HG03565 (cell line): ENCODE data around the gene SNRNP200.
A peak's percentile ranks its signal among the peaks of the same experiment; 100 is the strongest.

Experiments
- ATAC-seq: cut with Tn5 transposase; IDR thresholded peaks from one replicate; pipeline ENCODE4 v1.9.1; 2021; ENCODE audit warnings: mild to moderate bottlenecking, moderate library complexity; ENCODE audit not compliant: unreplicated experiment

The SNRNP200 gene

DNA sequence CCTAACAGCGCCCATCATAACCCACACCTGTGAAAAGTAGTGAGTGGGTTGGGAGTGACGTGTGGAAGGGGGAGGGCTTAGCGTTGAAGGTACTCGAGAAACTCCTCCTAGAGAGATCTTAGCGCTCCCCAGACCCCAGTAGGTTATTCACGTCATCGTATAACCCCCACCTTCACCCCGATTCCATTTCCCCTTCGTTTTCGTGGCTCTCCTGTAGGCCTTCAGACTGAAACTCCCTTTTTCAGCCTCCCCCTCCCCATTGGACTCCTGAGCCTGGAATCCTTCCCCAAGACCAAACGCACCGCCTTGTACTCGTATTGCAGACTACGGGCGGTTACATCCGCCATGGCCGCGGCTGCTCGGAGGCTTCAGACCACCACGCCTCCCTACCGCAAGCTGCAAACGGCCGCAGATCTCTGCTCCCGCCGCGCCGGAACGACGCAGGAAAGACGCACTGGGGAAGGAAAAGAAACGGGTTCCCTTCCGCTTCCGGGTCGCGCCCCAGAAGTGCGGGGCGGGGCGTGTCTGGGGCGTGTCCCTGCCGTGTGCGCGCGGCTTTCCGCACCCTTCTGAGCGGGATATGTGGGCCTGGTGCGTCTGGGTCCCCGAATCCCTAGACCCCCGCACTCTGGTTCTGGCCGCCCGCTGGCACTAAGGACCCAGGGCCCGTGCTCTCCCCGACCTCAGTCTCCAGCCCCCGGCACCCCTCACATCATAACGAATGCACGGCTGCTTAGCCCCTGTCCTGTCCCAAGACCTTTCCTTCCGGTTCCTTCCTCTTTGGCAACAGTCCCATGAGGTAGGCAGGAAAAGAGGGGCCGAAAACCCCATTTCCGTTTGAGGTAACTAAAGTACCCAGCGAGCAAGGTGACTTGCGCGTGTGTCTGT, at the start of gene SNRNP200:
Gene SNRNP200, minus strand, starts transcription at position 456 of the 888 bp plus-strand sequence. Its CDS starts 109 bp downstream, at position 347.
- peak; percentile 77 for ATAC-seq

DNA sequence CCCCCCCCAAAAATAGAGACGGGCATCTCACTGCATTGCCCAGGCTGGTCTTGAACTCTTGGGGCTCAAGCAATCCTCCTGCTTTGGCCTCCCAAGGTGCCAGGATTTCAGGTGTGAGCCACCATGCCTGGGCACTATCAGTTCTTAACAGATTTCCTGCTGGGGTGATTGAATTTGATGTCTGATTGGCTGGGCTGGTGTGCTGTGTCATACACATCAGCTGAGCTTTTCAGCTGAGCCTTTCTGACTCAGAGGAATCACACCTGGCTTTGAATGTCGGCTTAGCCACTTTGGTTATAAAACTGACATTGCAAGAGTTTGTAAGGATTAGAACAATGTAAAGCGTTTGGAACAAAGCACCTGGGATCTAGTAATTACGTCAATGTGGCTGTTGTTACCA, 49.1 kb upstream of the SNRNP200 start:
- no peak for ATAC-seq

DNA sequence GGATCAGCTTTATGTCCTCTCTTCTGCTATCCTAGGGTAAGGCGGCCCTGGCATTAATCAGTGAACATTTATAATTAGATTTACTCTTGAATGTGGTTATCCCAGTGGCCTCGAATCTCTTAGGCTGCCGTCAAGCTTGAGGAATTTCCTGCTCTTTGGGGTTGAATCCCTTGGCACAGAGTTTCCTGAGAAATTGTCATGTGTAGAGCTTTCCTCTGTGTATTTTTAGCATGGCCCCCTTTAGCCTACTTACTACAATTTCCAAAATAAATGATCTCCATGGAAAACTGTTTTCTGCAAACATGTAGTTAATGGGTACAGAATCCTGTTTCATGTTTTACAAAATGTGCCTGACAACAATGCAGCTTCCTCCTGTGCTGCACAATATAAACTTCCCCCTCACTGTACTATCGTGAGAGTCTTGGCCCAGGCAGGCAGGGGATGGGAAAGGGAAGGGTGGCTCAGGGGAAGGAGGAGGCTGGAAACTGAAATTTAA, 48.3 kb upstream of the SNRNP200 start:
- no peak for ATAC-seq

GRCh38 chr2:96353032-96353561, 47.8 kb upstream of the SNRNP200 start:
- no peak for ATAC-seq

DNA sequence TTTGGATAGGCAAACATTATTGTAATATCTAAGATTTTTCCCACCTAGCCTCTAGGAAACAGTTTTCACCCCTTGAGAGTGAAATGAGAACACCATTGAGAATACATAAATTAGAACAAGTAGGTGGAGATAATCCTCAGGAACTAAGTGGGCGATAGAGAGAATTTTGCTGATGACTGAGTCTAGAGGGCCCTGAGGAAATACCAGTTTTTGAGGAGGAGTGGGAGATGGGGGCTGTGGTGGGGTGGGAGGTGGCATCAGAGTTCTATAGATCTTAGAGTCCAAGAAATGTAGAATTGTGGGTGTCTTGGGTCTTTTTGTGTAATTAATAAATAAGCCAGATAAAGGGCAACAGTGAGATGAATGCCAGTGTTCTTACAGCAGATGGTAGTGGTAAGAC, 42.0 kb upstream of the SNRNP200 start:
- no peak for ATAC-seq

GRCh38 chr2:96345868-96346462, 40.6 kb upstream of the SNRNP200 start:
- no peak for ATAC-seq

DNA sequence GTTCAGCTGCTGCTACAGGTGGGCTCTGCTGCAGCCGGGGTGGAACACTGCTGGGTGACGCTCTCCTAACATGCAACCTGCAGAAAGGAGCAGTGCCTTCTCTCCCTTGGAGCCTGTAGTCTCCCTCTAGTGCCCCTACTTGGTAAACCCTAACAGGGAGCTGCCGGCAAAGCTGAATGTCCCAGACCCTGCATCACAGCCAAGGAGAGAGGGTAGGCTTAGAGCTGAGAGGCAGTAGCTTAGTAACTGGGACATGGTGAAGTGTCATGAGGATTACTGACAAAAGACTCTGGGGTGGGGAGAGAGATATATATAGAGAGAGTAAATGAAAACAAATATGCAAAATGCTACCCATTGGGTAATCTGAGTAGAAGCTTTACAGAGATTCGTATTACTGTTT, 40.1 kb upstream of the SNRNP200 start:
- ATAC-seq, result no peak

GRCh38 chr2:96344011-96344410, 38.7 kb upstream of the SNRNP200 start:
- peak; percentile 81 for ATAC-seq

DNA sequence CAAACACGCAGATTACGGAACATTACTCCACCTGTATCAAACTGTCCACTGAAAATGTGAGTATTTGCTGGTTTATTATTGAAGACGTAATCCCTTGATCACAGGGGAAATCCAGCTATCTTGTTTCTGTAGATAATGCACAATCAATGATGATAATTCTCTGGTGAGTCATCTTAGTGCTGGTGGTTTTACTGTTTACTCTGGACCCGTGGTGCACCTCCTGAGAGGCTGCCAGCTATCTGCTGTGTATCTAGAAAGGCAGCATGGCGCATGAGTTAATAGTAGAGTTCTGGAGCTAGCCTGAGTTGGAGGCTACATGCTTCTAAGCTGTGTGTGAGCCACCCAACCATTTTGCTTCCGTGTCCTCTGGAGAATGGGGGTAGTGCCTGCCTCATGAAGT, 36.7 kb upstream of the SNRNP200 start:
- ATAC-seq, result peak; percentile 35

DNA sequence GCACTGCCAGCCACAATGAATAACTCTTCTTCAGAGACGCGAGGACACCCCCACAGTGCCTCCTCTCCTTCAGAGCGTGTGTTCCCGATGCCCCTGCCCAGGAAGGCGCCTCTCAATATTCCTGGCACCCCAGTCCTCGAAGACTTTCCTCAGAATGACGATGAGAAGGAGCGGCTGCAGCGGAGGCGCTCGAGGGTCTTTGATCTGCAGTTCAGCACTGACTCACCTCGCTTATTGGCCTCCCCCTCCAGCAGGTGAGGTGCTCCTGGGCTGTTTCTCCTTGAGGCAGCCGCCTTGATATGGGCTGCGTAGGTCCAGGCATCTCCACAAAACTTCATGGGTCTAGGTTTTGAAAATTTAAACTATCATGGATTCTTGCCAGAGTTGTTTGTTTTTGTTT, 36.3 kb upstream of the SNRNP200 start:
- ATAC-seq, result no peak

DNA sequence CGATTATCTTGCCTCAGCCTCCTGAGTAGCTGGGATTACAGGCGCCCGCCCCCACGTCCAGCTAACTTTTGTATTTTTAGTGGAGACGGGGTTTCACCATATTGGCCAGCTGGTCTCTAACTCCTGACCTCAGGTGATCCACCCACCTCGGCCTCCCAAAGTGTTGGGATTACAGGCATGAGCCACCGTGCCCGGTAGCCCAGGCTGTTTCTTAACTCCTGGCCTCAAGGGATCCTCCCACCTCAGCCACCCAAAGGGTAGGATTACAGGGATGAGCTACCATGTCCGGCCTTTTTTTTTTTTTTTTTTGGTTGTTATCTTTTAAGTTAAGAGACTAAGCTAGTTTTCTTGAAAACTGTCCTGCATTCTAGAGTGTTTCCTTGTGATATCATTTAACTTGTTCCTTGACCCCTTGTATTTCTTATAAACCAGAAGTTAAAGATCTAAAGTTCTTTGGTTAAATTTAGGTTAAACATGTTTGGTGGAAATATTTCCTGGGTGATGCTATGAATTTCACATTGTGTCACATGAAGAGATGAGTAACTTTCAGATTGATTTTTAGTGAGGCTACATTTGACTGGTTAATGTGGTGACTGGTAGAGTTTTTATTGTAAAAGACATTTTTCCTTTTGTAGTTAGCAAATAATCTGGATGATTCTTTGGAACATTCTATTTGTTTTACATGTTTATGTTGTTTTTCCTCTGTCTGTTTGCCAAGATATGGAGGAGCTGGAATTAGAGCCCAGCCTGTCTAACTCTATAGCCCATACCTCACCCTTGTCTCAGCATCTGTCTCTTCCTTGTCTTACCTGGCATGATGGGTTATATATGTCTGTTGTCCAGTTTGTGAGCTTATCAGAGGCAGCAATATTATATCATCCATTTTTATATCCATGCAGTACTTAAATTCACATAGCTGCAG, 35.4 kb upstream of the SNRNP200 start:
- no peak for ATAC-seq

DNA sequence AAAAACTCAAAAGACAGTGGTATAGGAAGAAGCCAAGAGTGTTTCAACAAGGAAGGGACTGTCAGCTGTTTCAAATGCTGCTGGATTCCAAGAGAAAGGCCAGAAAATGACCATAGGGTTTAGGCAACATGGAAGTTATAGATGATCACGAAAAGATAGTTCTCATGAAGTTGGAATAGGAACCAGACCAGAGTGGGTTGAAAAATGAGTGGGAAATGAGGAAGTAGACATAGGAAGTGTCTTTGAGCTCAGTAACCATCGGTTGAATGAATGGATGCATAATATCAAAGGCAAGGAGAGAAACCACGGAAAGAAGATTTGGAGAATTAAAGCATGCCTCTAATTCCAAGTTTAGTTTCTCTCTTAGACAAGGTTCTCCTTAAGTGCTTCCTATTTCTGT, 31.5 kb upstream of the SNRNP200 start:
- no peak for ATAC-seq

GRCh38 chr2:96336104-96336775, 30.9 kb upstream of the SNRNP200 start:
- ATAC-seq, result no peak

DNA sequence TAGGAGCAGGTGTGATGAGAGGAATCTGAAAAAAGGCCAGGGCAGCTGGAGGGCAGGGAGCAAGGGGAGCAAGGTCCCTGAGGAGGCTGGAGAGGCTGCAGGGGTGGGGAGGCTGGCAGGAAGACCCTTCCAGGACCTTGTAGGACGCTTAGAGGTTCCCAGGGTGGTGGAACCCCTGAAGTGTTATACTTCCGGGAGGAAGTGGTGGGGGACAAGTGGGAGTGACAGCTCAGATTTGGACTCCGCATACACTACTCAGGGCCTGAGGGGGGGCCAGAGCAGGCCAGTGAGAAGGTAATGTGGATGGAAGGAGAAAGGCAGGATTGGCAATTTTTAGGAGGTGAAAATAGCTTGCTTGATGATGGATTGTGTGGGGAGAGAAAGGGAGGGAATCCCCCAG, 28.4 kb upstream of the SNRNP200 start:
- no peak for ATAC-seq

- no peak for ATAC-seq
Observed at GRCh38 chr2:96330407-96330806, 25.1 kb upstream of the SNRNP200 start.

DNA sequence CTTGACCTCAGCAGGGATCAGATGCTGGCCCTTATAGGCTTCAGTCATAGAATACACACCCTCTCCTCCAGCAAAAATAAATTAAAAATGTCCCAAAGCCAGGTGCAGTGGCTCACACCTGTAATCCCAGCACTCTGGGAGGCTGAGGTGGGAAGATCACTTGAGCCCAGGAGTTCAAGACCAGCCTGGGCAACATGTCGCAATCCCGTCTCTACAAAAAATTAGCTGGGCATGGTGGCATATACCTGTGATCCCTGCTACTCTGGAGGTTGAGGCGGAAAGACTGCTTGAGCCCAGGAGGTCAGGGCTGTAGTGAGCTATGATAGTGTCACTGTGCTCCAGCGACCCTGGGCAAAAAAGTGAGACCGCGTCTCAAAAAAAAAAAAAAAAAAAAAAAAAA, 24.5 kb upstream of the SNRNP200 start:
- no peak for ATAC-seq

DNA sequence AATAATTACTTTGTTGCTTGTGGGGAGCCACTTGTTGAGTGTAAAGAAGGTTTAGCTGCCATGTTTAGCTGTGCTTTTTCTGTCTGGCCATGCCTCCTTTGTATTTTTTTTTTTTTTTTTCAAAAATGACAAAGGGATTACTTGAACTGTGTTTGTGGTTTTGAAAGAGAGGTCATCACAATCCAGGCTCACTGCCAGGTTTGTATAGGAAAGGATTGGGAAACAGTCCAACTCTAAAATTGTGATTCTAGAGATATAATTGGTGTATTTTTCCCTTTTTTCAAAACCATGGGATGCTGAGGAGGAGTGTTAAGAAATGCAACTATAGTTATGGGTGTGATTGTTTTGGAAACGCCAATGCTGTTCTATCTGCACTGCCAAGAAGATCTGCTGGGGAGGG, 24.1 kb upstream of the SNRNP200 start:
- no peak for ATAC-seq

DNA sequence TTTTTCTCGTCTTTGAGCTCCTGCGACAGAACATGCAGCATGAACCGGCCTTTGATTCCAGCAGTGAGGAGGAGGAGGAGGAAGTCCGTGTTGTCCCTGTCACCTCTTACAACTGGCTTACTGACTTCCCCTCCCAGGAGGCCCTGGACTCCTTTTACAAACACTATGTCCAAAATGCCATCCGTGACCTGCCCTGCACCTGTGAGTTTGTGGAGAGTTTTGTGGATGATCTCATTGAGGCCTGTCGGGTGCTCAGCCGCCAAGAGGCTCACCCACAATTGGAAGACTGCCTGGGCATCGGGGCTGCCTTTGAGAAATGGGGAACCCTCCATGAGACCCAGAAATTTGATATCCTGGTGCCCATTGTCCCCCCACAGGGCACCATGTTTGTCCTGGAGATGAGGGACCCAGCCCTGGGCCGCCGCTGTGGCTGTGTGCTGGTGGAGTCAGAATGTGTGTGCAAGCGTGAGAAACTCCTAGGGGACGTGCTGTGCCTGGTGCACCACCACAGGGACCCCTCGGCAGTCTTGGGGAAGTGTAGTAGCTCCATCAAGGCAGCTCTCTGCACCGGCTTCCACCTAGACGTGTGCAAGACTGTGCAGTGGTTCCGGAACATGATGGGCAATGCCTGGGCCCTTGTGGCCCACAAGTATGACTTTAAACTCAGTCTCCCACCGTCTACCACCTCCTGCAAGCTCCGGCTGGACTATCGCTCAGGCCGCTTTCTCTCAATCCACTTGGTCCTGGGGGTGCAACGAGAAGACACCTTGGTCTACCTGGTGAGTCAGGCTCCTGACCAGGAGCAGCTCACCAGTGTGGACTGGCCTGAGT, 21.9 kb upstream of the SNRNP200 start:
- ATAC-seq, result no peak

DNA sequence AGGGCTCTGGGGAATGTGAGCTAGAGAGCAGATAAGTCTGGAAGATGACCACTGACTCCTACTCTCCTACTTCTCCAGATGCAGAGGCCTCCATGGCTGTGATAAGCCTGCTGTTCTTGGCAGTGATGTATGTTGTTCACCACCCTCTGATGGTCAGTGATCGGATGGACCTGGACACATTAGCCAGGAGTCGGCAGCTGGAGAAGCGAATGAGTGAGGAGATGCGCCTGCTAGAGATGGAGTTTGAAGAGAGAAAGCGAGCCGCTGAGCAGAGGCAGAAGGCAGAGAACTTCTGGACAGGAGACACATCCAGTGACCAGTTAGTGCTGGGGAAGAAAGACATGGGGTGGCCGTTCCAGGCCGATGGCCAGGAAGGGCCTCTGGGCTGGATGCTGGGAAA, 21.2 kb upstream of the SNRNP200 start:
- ATAC-seq, result no peak

DNA sequence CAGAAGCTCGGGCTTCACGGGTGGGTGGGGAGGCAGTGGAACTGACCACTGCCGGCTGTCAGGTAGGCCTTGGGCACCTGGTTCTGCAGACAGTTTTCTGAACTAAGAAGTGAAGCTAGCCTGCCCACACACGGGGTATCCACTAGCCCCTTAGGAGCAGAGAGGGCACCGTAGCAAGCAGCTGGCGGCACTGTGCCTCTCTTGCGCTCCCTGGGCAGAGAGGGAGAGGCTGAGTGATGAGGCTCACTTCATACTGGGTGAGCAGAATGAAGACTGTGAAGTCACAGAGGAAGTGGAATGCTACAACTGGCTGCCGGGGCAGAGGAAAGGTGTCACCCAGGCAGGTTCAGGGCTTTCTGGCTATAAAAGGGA, 20.5 kb upstream of the SNRNP200 start:
- ATAC-seq, result no peak
